Fibroblast of skin of left biceps (primary cell): ENCODE data around the gene PAFAH1B2.
"Not testable (repeated sequence)": the region's sequence is repeated elsewhere in the genome, so short reads cannot be mapped to it uniquely, and the experiment has no call there.

Source experiments
- DNase-seq, 2 experiments: peaks; one replicate each; pipeline ENCODE4 v3.0.0-alpha.2; 2013; ENCODE audit warnings: low read depth in 2 of 2

Gene PAFAH1B2

GRCh38 chr11:117202386-117203068 is 58.4 kb downstream of the PAFAH1B2 start:
- DNase-seq = no peak

- DNase-seq = no peak
Observed at GRCh38 chr11:117203069-117203407, 59.0 kb downstream of the PAFAH1B2 start.

- no peak for DNase-seq
Observed at GRCh38 chr11:117204283-117205080, 60.4 kb downstream of the PAFAH1B2 start.

GRCh38 chr11:117205211-117205818 is 61.2 kb downstream of the PAFAH1B2 start:
- DNase-seq = no peak

- not testable (repeated sequence) for DNase-seq
Observed at GRCh38 chr11:117206111-117206510, 62.0 kb downstream of the PAFAH1B2 start.

GRCh38 chr11:117206859-117207258 is 62.8 kb downstream of the PAFAH1B2 start:
- not testable (repeated sequence) for DNase-seq

- not testable (repeated sequence) for DNase-seq
Observed at GRCh38 chr11:117207481-117207880, 63.4 kb downstream of the PAFAH1B2 start.

- not testable (repeated sequence) for DNase-seq
Observed at GRCh38 chr11:117208710-117209109, 64.6 kb downstream of the PAFAH1B2 start.

- not testable (repeated sequence) for DNase-seq
Observed at GRCh38 chr11:117209351-117210125, 65.5 kb downstream of the PAFAH1B2 start.

- no peak for DNase-seq
Observed at GRCh38 chr11:117210620-117211019, 66.5 kb downstream of the PAFAH1B2 start.

GRCh38 chr11:117212697-117213355 is 68.7 kb downstream of the PAFAH1B2 start:
- no peak for DNase-seq

- no peak for DNase-seq
Observed at GRCh38 chr11:117214404-117215110, 70.5 kb downstream of the PAFAH1B2 start.

GRCh38 chr11:117217141-117218084 is 73.3 kb downstream of the PAFAH1B2 start:
- DNase-seq = peak in 1 of 2 experiments; percentile 32

GRCh38 chr11:117218133-117218915 is 74.2 kb downstream of the PAFAH1B2 start:
- no peak for DNase-seq

- DNase-seq = no peak
Observed at GRCh38 chr11:117219001-117219400, 74.9 kb downstream of the PAFAH1B2 start.

- no peak for DNase-seq
Observed at GRCh38 chr11:117219455-117219854, 75.4 kb downstream of the PAFAH1B2 start.

GRCh38 chr11:117219995-117220394 is 75.9 kb downstream of the PAFAH1B2 start:
- DNase-seq = no peak

- DNase-seq = no peak
Observed at GRCh38 chr11:117220568-117220967, 76.5 kb downstream of the PAFAH1B2 start.
